Fibroblast of pulmonary artery (primary cell): ENCODE results near the gene ZIC1.

ENCODE experiments used
- DNase-seq: peaks from one replicate; pipeline ENCODE4 v3.0.0-alpha.2; 2010; ENCODE audit warnings: low read depth
- H3K4me3 ChIP-seq: replicated peaks from 2 replicates; pipeline ENCODE4 v1.5.1; 2011; ENCODE audit warnings: low read depth, mild to moderate bottlenecking, control low read depth, low read length, moderate library complexity
- TF ChIP-seq, protein P1 (sequence below): IDR thresholded peaks from 2 replicates; pipeline ENCODE4 v1.5.1; 2011; ENCODE audit warnings: mild to moderate bottlenecking, control low read depth, low read length, inconsistent platforms; ENCODE audit errors: missing control alignments

ZIC1 gene

DNA sequence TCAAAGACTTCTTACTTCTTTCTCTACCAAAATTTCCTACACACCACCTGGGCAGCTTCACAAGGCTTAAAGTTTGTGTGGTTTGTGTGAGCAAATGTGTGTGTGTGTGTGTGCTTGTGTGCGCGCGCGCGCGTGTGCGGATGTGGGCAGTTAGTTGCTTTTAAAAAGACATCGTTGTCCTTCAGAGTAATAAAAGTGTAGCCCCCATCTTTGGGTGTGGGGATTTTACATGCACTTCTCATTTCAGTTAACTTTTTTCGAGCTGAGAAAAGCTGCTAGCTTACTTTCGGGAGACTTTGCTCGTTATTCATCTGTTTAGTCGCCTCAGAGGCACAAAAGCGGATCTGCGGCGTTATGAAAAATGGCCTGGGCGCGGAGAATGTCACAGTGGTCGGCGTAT is 38.8 kb upstream of the ZIC1 start:
- no peak for DNase-seq
- TF ChIP-seq, protein P1, sequence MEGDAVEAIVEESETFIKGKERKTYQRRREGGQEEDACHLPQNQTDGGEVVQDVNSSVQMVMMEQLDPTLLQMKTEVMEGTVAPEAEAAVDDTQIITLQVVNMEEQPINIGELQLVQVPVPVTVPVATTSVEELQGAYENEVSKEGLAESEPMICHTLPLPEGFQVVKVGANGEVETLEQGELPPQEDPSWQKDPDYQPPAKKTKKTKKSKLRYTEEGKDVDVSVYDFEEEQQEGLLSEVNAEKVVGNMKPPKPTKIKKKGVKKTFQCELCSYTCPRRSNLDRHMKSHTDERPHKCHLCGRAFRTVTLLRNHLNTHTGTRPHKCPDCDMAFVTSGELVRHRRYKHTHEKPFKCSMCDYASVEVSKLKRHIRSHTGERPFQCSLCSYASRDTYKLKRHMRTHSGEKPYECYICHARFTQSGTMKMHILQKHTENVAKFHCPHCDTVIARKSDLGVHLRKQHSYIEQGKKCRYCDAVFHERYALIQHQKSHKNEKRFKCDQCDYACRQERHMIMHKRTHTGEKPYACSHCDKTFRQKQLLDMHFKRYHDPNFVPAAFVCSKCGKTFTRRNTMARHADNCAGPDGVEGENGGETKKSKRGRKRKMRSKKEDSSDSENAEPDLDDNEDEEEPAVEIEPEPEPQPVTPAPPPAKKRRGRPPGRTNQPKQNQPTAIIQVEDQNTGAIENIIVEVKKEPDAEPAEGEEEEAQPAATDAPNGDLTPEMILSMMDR = no peak
- H3K4me3 ChIP-seq = no peak overlapping the region

DNA sequence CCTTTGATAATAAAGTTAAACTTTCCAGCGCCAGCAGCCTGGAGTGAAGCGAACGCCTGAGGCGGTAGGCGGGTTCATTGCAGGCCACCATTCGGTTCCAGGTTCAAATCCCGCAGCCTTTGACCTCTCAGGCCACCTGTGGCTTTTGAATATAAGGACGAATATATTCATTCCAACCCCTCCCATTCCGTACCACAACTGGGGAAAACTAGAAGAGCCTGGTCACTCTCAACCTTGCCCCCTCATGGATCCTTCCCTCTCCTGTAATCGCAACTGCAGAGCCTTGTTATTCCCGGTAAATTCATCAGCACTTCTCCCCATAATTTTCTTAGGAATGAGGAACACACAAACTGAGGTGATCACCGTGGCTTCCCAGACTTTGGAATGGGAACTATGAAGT is 38.0 kb upstream of the ZIC1 start:
- no peak for DNase-seq
- TF ChIP-seq, protein P1 = no peak
- H3K4me3 ChIP-seq = no peak overlapping the region

GRCh38 chr3:147371771-147372340 is 37.3 kb upstream of the ZIC1 start:
- TF ChIP-seq, protein P1 = no peak
- no peak overlapping the region for H3K4me3 ChIP-seq
- DNase-seq = no peak

DNA sequence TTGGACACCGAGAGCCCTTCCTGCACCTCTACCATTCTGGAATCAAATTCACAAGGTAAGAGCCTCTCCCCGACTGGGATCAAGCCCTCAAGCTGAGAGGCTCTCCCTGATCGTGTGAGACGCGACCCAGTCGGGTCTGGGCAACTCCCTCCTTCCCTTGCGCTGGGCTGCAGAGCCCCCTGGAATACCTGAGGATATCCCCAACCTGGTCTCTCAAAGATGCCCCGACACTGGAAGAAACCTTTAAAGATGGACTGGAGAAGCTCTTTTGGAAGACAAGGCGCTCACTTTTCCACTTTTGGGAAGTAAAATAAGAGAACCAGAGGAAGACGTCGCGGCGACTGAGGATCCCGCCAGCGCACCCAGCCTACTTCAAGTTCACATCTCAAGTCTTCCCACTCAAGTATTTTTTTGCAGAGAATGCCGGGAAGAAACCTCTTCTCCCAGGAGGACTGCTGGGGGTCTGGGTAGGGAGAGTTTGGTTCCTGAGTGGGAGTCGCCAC is 36.6 kb upstream of the ZIC1 start:
- no peak for DNase-seq
- TF ChIP-seq, protein P1 = no peak
- no peak overlapping the region for H3K4me3 ChIP-seq

GRCh38 chr3:147373301-147373700 is 35.9 kb upstream of the ZIC1 start:
- TF ChIP-seq, protein P1 = no peak
- H3K4me3 ChIP-seq = no peak overlapping the region
- no peak for DNase-seq

- TF ChIP-seq, protein P1 = no peak
Observed at GRCh38 chr3:147377412-147378367, 31.5 kb upstream of the ZIC1 start.

More at GRCh38 chr3:147377412-147378367, 31.5 kb upstream of the ZIC1 start:
- no peak for DNase-seq
- no peak overlapping the region for H3K4me3 ChIP-seq
